ENCODE measurements around the gene GOLGA8H.
"Not testable (repeated sequence)": the region's sequence is repeated elsewhere in the genome, so short reads cannot be mapped to it uniquely, and the experiment has no call there.

GOLGA8H gene, protein sequence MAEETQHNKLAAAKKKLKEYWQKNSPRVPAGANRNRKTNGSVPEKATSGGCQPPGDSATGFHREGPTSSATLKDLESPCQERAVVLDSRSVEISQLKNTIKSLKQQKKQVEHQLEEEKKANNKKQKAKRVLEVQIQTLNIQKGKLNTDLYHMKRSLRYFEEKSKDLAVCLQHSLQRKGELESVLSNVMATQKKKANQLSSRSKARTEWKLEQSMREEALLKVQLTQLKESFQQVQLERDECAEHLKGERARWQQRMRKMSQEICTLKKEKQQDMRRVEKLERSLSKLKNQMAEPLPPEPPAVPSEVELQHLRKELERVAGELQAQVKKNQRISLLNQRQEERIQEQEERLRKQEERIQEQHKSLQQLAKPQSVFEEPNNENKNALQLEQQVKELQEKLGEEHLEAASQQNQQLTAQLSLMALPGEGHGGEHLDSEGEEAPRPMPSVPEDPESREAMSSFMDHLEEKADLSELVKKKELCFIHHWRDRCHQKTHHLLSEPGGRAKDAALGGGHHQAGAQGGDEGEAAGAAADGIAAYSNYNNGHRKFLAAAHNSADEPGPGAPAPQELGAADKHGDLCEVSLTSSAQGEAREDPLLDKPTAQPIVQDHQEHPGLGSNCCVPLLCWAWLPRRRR

DNA sequence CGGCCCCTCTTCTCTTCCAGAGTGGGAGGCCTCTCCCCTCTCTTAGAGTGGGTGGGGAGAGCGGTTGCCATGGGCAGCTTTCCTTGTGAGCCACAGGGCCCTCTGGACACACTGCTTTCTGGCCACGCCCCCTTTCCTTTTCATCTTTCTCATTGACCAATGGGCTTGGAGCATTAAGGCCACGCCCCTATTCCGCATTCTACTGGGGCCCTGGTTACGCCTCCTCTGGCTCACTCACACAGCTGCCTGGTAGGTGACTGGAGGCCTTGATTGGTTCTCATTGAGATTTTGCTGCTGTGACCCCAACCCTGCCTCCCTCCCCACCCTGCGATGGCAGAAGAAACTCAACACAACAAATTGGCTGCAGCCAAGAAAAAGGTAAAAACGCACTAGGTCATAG lies at the start of gene GOLGA8H:
GOLGA8H (plus strand) TSS at position 233 of the 400 bp plus-strand sequence; CDS start at position 331, 98 bp downstream.
- in situ Hi-C loops (cut with MboI; ENCODE audit: low pct_unique_long_range_greater_than_20kb, low sequenced_read_pairs): not testable (repeated sequence)

DNA sequence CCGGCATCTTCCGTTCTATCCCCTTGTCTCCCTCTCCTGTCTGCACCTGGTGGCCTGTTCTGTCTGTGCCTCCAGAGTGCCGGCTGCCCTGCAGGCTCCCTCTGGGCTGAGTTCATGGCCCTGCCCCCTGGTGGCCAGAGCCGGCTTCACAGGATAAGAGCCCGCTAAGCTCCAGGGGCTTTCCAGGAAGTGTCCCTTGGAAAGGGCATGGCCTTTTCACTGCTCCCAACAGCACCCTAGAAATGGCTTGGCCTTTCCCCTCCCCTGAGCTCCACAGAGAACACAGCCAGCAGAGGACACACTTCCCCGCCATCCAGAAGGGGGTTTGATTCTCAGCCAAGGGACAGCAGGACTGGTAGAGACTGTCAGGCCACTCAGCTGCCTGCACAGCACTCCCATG lies 36.9 kb upstream of the GOLGA8H start:
- in situ Hi-C loops (cut with MboI; ENCODE audit: low pct_unique_long_range_greater_than_20kb, low sequenced_read_pairs); DNase-seq: not testable (repeated sequence)

More for the DNA sequence above, at the start of gene GOLGA8H:
- not testable (repeated sequence) for DNase-seq

DNA sequence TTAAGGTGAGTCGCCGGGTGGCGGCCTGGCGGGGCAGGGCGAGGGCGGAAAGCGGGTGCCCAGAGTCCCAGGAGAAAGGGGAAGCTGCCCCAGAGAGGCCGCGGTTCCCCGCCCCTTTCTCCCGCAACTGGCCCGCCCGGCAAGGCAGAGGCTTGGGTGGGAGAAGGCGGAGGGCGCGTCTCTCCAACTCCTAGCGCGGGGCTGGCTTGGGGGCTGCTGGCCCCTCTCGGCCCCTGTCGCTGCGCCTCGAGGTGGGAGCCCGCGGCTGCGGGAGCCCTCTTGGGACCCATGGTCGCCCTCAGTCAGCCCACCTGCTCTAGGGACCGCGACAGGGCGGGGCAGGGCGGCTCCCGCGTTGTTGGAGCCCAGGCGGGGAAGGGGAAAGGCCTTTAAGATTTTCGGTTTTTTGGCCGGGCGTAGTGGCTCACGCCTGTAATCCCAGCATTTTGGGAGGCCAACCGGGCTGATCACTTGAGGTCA lies 30.8 kb upstream of the GOLGA8H start:
- in situ Hi-C loops (cut with MboI; ENCODE audit: low pct_unique_long_range_greater_than_20kb, low sequenced_read_pairs); DNase-seq: not testable (repeated sequence)

DNA sequence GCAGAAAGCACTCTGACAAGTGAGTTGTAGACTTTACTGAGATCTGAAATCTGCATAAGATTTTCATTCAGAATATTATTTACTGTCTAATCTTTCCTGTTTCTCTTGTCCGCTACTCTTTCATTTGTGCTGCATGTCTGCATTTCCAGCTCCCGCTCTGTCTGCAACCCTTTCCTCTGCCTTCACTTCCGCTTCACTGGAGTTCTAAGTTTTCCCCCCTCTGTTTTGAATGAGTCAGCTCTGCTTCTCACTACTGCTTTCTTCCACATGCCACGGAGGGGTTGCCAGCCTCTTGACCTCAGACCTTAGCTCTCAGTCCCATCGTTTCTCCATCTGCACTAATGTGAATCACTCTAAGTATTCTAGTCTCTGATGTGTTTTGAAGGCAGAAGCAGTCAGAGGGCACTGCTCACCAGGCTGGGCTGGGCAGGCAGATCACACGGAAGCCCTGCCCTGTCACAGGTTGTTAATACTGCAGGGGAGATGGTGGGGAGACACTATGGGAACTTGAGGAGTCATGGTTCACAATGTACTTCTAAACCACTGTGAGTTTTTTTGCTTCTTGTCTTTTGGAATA lies 24.3 kb upstream of the GOLGA8H start:
- DNase-seq; in situ Hi-C loops (cut with MboI; ENCODE audit: low pct_unique_long_range_greater_than_20kb, low sequenced_read_pairs): not testable (repeated sequence)

DNA sequence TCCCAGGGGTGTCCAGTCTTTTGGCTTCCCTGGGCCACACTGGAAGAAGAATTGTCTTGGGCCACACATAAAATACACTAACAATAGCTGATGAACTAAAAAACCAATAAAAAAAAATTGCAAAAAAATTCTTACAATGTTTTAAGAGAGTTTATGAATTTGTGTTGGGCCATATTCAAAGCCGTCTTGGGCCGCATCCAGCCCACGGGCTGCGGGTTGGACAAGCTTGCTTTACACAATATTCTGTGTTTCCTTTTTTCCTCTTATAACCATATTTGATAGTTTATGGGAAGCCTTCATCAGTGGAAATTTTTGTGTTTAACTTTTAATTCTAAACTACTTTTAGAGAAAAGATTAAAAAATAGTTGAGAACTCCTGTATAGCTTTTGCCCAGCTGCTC lies 23.1 kb upstream of the GOLGA8H start:
- in situ Hi-C loops (cut with MboI; ENCODE audit: low pct_unique_long_range_greater_than_20kb, low sequenced_read_pairs); DNase-seq: not testable (repeated sequence)

DNA sequence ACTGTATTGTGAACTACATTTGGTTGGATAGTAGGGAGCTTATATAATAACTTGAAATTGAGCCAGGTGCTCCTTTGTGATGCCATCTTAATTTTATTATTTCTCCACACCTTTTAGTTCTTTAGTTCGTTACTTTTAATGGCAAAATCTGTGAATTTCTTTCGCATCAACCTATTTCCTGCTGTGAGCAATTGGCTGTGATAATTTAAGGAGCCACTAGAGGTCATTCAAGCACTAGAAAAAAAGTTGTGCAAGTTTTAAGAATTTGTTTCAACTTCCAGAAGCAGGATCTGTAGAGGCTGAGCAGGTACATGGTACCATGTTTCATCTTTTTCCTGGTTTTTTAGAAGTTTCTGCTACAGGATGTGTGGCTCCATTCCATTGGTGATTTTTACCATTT lies 4.9 kb upstream of the GOLGA8H start:
- DNase-seq; in situ Hi-C loops (cut with MboI; ENCODE audit: low pct_unique_long_range_greater_than_20kb, low sequenced_read_pairs): not testable (repeated sequence)

DNA sequence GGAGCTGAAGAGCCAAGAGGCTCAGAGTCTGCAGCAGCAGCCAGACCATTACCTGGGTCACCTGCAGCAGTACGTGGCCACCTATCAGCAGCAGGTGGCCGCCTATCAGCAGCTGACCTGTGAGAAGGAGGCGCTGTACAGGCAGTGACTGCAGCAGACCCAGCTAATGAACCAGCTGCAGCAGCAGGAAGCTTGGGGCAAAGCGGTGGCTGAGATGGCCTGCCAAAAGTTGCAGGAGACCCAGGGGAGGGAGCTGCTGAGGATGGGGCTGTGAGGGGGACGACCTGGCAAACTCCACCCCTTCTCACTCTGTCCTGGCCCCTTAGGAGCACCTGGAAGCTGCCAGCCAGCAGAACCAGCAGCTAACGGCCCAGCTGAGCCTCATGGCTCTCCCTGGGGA lies 8.4 kb downstream of the GOLGA8H start:
- in situ Hi-C loops (cut with MboI; ENCODE audit: low pct_unique_long_range_greater_than_20kb, low sequenced_read_pairs): not testable (repeated sequence)

DNA sequence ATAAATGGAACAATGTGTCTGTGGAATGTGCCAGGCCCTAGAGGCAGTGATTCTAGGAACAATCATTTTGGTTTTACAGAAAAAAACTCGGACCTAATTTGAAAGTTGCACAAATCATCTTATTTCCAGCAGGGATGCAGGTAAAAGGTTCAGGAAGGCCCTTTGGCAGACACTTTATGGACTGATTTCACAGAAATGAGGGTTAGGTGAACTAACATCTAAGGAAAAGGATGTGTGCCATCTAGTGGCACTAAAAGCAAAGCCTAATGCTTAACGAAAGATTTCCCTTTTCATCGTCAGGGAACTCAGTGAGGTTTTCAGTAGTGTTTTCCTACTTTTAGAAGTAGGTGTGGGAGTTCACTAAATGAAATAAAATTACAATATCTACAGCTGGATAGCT lies 17.5 kb downstream of the GOLGA8H start:
- peak; percentile 19 for DNase-seq
- in situ Hi-C loops (cut with MboI; ENCODE audit: low pct_unique_long_range_greater_than_20kb, low sequenced_read_pairs): not testable (repeated sequence)

More for the DNA sequence above, 8.4 kb downstream of the GOLGA8H start:
- not testable (repeated sequence) for DNase-seq

DNA sequence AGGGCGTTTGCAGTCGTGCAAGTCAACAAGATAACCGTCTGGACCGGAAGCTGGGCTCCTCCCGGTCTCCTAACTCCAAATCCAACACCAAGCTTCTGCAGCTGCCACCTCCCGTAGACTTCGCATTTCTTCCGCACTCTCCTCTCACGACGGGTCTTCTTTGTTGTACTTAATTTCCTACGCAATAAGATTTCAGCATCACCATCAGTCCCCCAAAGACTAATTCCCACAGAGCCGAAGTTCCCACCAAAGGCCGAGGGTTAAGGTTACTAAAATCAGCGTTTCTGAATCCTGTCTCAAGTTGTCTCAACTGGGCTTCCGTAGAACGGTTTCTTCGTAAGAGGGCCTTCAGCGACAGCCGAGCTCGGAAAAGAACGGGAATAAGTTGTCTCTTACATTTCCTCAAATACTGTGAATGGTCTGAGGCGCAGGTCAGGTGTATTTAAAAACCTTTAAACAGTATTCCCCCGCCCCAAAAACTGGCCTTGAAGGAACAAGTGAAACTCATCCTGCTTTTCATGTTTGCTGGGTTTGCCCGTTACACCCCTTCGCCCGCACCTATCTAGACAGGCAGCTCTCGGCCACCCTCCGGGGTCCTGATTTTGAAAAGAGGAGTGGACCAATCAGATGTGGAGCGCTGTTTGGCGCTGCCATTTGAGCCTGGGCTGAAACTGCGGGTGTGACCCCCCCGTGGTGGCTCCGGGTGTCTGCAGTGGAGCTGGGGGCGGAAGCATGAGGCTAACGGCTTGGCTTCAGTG lies 21.8 kb downstream of the GOLGA8H start, which contains the start of gene ARHGAP11B:
ARHGAP11B (plus strand) TSS at position 693 of the 758 bp plus-strand sequence.
- in situ Hi-C loops (cut with MboI; ENCODE audit: low pct_unique_long_range_greater_than_20kb, low sequenced_read_pairs): not testable (repeated sequence)
- peak; percentile 98 for DNase-seq

DNA sequence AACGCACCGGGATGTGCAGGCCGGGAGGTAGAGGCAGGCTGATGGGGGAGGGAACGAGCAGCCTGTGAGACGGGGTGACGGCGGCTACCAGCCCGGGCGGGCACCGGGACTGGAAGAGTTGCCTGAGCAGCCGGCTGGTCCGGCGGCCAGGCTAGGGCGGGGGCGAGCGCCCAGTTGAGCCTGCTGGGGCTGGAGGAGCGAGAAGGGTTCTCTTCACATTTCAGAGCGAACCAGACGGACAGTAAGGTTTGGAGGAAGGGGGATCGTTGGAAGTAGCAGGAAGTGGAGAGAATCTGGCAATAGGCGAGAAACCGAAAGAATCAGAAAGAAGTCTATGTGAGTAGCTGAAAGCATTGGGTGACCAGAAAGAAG lies 22.4 kb downstream of the GOLGA8H start:
- in situ Hi-C loops (cut with MboI; ENCODE audit: low pct_unique_long_range_greater_than_20kb, low sequenced_read_pairs): not testable (repeated sequence)
- DNase-seq: peak; percentile 57

DNA sequence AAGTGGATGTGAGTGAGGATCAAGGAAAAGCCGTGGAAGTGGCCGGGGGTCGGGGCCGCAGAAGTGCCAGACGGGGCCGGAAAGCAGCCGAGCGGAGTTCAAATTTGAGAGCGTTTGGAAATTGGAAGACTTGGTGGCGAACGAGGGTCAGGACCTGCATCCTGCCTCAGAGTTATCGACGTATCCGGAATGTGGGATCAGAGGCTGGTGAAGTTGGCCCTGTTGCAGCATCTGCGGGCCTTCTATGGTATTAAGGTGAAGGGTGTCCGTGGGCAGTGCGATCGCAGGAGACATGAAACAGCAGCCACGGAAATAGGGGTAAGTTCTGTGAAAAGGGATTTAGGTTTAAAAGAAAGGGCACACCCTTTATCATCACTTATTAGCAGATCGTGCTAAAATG lies 22.8 kb downstream of the GOLGA8H start:
- in situ Hi-C loops (cut with MboI; ENCODE audit: low pct_unique_long_range_greater_than_20kb, low sequenced_read_pairs); DNase-seq: not testable (repeated sequence)

DNA sequence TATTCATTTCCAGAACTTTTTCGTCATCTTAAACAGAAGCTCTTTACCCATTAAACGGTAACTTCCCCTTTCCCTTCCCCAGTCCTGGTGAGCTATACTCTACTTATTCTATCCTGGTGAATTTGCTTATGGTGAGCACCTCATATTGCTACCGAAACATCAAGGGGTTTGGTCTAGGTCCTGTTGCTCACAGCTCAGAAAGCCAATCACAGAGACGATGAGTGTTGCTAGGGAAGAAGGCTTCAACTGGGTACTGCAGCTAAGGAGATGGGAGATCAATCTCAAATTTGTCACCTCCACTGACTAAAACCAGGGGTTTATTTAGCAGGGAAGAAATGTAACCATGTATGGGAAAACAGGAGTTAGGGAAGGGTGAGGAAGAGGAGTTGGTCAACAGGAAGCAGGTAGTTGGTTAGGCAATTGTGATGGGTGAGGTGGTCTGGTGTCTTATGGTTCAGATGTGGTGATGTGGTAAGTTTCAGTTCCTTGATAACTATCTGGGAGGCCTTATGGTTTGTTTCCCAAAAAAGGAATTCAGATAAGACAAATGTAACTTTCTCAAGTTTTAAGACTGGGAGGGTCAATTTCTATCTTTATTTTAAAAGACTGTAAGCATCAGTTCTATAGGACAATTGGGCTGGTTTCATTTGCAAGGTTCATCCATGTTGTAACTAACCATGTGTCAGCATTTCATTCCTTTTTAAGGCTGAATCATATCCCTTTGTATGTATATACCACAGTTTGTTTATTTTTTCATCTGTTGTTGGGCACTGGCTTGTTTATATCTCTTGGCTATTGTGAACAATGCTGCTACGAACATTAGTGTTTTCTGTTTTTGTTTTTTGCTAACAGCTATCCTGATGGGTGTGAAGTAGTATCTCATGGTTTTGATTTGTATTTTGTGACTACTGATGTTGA lies 46.4 kb downstream of the GOLGA8H start:
- in situ Hi-C loops (cut with MboI; ENCODE audit: low pct_unique_long_range_greater_than_20kb, low sequenced_read_pairs): no loop called here
- peak; percentile 18 for DNase-seq

DNA sequence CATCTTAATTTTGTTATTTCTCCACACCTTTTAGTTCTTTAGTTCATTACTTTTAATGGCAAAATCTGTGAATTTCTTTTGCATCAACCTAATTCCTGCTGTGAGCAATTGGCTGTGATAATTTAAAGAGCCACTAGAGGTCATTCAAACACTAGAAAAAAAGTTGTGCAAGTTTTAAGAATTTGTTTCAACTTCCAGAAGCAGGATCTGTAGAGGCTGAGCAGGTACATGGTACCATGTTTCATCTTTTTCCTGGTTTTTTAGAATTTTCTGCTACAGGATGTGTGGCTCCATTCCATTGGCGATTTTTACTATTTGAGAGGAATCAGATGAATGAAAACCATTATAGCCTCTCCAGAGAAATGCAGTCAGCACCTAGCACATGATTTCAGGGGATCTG lies 57.3 kb downstream of the GOLGA8H start:
- in situ Hi-C loops (cut with MboI; ENCODE audit: low pct_unique_long_range_greater_than_20kb, low sequenced_read_pairs): not testable (repeated sequence)
- peak; percentile 48 for DNase-seq
